ENCODE results near the gene HDC. TPM values are rescaled to one million over a fixed set of nuclear protein-coding genes. Genes with fewer than 3 reads are reported as not detected.
A peak's percentile ranks its signal among the peaks of the same experiment; 100 is the strongest.

HDC gene
- total RNA-seq, 1 donor from 2014 or later, result not detected

DNA sequence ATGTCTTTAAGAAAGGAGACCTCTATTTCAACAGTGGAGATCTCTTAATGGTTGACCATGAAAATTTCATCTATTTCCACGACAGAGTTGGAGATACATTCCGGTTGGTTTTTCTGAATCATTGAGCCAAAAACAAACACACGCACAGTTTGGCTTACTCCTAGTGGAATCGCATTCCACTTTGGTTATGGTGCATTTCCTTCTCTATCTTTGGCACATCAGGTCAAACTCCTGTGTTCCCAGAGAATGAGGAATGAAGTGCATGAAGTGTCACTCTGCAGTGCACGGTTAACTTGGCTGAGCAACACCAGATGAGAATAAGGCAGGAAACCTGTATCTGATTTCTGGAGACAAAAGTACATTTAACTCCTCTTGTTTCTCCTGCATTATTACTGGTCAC, 38.5 kb downstream of the HDC start:
- peak; percentile 54 for DNase-seq (ENCODE audit: low read depth)

DNA sequence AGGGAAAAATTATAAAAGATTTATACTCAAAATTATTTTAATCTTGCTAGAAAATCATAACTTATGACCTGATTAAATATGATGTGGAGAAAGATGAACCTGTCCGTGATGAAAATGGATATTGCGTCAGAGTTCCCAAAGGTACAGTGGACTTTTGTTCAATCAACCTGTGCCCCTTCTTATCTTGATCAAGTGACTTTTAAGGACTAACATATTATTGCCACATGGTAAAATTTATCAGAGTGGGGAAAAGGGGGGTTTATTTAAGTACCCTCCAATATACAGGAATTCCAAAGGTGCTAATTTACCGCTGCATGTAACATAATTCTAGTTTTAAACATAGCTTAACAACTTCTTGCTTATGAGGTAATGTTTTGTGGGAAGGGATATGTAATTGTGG, 39.6 kb downstream of the HDC start:
- DNase-seq (ENCODE audit: low read depth), result no peak

DNA sequence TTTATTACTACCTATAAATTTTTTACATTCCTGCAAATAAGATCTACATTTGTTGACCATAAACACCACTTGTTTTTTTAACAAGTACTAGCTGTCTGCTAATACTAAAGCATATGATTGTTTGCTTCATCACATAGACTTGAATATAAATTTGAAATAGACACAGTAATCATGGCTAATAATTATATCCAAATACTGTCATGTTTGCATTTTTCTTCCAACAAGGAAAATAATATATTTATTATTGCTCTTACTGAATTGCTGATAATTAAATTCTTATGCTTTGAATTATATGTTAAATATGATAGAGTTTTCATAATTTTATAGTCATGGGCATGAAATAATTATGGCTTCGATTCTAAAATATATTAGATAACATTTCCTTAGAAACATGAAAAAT, 40.5 kb downstream of the HDC start:
- no peak for DNase-seq (ENCODE audit: low read depth)

DNA sequence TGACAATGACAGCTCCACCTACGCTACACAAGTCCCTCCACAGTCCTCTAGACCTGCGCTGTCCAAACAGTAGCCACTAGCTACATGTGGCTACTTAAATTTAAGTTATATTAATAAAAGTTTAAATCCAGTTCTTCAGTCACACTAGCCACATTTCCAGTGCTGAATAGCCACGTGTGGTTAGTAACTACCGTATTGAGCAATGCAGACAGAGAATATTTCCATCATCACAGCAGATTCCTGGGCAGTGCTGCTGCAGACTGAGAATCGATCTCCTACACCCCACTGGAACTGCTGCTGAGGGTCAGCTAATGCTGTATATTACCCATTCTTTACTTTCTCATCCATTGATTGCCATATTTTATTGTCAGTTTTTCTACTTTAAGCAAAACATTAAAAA, 40.9 kb downstream of the HDC start:
- DNase-seq (ENCODE audit: low read depth), result no peak

DNA sequence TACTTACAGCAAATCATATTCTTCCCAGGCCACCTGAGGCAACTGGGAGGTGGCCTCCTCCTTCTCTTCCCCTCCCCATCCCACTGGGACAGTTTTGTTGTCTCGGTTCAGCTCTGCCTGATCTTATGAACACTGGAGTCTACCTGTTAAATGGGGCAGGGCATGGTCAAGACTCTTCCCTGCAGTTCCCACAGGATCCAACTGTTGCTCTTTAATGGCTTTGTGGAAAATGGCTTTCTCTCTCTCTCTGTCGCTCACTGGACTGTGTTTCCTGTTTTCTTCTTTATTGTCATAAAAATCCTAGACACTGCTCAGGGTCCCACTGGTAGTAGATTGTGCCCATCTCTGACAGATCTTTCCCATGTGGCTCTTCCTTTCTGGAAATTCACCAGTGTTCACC, 43.3 kb downstream of the HDC start:
- no peak for DNase-seq (ENCODE audit: low read depth)

DNA sequence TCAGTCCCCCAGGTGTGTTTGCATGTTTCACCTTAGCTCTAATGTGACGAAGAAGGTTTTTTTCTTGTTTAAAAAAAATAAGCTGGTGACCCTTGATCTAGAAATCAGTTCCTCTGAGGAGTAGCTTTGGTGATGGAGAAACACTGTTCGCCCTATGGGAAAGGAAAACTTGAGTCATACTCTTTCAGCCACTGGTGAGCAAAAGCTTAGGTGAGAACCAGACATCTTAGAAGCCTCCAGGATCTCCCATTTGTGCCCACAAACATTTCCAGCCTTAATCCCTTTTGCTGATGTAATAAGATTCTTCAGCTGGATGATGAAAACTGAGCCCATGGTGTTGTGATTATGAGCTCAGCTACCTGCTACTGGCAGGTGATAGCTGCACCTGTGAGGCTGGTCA, 45.7 kb downstream of the HDC start:
- DNase-seq (ENCODE audit: low read depth), result peak; percentile 6

DNA sequence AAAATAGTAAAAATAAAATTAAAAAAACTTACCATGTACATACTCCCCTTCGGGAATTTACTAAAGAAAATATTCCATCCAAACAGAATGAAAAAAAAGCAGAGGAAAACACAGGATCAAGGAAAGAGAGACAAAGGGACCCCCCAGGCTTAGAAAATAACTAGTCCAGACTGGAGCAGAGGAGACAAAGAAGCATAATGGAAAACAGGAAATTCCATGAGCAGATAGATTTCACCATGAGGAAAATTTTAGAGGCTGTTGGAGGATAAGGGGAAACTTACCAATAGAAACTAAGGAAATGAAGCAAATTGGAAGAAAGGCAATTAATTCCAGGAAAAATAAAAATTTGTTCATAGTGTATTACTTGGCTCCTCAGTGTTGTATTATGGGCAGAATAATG, 46.8 kb downstream of the HDC start:
- no peak for DNase-seq (ENCODE audit: low read depth)

DNA sequence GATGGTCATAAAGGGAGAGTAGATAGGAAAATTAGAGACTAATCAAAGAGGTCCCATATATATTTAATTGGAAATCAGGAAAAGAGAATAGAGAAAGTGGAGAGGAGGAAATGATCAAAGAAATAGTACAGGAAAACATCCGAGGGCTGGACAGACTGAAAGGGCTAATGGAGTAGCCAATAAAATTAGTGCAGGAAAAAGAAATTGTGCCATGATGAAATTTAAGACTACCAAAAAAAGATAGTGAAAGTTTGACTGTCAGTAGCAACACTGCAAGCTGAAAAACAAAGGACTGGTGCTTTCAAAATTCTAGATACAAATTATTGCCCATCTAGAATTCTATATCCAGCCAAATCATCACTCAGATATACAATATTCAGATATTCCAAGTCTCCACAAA, 47.2 kb downstream of the HDC start:
- no peak for DNase-seq (ENCODE audit: low read depth)

DNA sequence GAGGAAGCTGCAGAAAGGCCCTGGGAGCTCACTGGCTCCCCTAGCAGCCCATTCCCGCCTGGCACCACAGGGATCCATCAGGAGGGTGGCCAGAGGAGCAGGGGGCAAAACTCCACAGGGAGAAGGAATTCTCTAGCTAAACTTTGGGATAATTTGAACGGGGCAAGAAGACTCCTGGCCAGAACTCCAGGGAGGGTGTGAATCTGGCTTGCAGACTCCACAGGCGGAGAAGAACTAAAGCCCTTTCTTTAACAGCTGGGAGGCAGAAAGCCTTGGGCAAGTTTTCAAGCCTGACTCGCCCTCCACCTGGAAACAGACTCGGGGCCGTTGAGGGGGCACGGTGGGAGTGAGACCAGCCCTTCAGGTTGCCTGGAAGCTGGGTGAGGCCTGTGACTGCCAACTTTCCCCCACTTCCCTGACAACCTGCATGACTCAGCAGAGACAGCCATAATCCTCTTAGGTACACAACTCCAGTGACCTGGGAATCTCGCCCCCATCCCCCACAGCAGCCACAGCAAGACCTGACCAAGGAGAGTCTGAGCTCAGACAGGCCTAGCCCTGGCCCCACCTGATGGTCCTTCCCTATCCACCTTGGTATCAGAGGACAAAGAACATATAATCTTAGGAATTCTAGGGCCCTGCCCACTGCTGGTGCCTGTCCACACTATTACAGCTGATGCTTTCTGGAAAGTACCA, 54.9 kb downstream of the HDC start:
- DNase-seq (ENCODE audit: low read depth), result no peak

DNA sequence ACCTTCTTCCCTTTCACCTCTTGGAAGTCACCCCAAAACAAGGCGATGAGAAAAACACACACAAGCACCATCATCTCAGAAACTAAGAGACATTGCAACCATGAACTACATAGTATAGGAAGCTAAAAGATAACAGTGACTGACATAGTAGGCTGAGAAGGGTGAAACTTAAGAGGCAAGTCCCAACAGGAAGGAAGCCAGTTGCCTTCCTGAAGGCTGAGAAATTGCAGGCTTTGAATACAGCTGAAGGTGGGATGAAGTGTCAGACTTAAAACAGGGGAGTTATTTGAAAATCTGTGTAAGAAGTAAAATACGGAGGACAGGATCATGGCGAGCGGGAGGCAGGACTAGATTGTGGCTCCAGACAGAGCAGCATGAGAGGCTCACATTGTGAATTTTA, 55.7 kb downstream of the HDC start:
- no peak for DNase-seq (ENCODE audit: low read depth)

DNA sequence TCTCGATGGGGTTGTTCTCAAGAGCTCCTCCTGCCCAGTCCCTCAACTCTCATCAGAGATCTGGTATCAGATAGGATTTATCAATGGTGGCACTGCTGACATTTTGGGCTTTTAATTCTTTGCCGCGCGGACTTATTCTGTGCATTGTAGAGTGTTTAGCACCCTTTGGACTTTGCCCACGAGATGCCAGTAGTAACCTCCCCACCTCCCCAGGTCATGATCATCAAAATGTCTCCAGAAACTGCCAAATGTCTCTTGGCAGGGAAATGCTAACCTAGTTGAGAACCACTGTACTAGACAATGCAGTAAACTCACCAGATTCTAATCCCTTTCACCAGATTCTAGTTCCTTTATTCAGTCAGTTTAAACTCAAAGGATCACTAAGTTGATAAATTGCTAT, 59.5 kb downstream of the HDC start:
- DNase-seq (ENCODE audit: low read depth), result no peak

DNA sequence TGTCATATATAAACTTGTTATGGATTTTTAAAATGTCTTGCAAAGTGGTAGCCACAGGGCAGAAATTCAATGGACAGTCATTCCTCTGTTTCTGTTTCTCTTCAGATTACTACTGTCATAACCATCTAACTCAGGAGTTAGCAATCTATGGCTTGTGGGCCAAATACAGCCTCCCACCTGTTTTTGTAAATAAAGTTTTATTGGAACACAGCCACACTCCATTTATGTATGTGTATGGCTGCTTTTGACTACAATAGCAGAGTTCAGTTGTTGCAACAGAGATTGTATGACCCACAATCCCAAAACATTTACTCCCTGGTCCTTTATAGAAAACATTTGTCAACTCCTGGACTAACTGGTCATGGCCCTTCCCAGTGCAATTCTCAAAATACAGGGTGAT, 63.5 kb downstream of the HDC start:
- DNase-seq (ENCODE audit: low read depth), result no peak

DNA sequence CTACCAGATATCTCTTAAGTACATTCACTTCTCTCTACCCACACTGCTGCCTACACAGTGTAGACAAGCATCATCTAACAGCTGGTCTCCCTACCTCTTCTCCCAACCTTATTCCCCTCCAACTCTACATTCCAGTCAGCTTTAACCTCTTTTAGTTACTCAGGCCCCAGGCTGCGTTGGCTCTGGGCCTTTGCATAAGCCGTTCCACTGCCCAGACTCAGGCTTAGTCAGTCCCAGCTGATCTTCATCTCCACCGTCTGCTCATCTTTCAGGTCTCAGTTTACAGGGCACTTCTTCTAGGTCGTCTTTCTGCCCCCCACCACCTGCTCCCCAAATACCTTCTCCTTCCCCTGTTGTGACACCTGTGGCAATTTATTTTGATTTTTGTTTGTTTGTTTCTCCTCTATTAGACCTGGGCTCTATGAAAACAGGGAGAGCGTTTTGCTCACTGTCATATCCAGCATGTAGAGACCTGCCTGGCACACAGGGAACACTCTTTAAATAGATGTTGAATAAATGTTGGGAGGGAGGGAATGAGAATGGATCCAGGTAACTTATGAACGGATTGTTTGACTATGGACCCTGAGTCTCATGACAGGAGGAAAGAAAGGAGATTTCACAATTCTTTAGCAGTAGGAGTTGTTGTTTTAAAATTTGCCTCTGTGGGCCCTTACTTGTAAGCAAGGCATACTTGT, 72.5 kb downstream of the HDC start:
- DNase-seq (ENCODE audit: low read depth), result no peak

DNA sequence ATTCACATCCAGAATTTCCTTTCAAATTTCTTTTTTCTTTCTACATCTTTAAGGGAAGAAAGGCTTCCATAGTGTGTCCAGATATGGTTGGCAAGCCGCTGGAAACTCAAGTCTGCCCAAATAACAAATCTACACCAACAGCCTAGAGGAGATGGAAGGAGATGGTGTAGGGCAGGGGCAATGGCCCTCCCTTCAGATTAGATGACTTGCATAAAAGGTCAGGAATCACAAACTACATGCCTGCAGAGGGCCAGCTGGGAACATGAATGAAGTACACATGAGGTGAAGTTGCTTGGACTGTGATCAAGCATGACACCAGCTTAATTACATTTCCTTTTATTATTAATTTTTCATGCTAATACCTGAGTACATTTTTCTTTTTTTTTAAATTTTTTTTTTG, 73.4 kb downstream of the HDC start:
- no peak for DNase-seq (ENCODE audit: low read depth)

Other genes with a start within 250 kb of the HDC start
- gene ATP8B4, start 146.5 kb downstream of the HDC start, total RNA-seq, result 3.3 and 3.5 TPM in 2 replicates
- gene SLC27A2, start 83.5 kb downstream of the HDC start, total RNA-seq, result not detected in 2 replicates
- 20.1 and 29.2 TPM in 2 replicates for gene GABPB1, start 89.5 kb upstream of the HDC start, total RNA-seq
- gene USP8, start 158.7 kb upstream of the HDC start, total RNA-seq, result 45.9 and 50.5 TPM in 2 replicates

All from myocyte (in vitro differentiated cells).